ENCODE measurements around the gene SKI.

SKI gene

GRCh38 chr1:2353551-2354438 lies 125.7 kb downstream of the SKI start:
- H3K4me1 ChIP-seq (ENCODE audit: low read length) = no peaks in the 10 kb centered on the region
- no peak overlapping the region for H2AFZ ChIP-seq (ENCODE audit: low read length)
- H3F3A ChIP-seq (ENCODE audit: insufficient read depth, low read length) = no peaks in the 10 kb centered on the region
- H3K4me2 ChIP-seq (ENCODE audit: low read depth, low read length) = no peak overlapping the region
- no peaks in the 10 kb centered on the region for H3K36me3 ChIP-seq (replicated peaks; ENCODE audit: insufficient read depth, low read length)
- peaks cover 100% of the 10 kb centered on the region for H3K27me3 ChIP-seq (replicated peaks; ENCODE audit: insufficient read depth, low read length)
- H3K9me3 ChIP-seq (replicated peaks; ENCODE audit: insufficient read depth, low read length) = no peaks in the 10 kb centered on the region
- no peak overlapping the region for H3K9ac ChIP-seq (ENCODE audit: low read length)
- no peak for DNase-seq
- no peaks in the 10 kb centered on the region for H3K9me2 ChIP-seq (replicated peaks; ENCODE audit: insufficient read depth, low read length)
- H3K4me3 ChIP-seq (ENCODE audit: low read length) = no peak overlapping the region
- H3K27ac ChIP-seq (ENCODE audit: low read length) = no peak overlapping the region
- no peaks in the 10 kb centered on the region for H4K20me1 ChIP-seq (ENCODE audit: insufficient read depth, low read length)
- TF ChIP-seq CTCF (IDR thresholded peaks at IDR 0.05; ENCODE audit: low read length) (no peak), EZH2 (optimal IDR thresholded peaks at IDR 0.05; ENCODE audit: low read depth, low read length) (no peak), EZH2phosphoT487 (IDR thresholded peaks at IDR 0.05; ENCODE audit: low read length) (no peak)
- H3K79me2 ChIP-seq (ENCODE audit: low read length) = no peaks in the 10 kb centered on the region

GRCh38 chr1:2354511-2355372 lies 126.6 kb downstream of the SKI start:
- no peaks in the 10 kb centered on the region for H3F3A ChIP-seq (ENCODE audit: insufficient read depth, low read length)
- no peak overlapping the region for H2AFZ ChIP-seq (ENCODE audit: low read length)
- no peak overlapping the region for H3K27ac ChIP-seq (ENCODE audit: low read length)
- H3K79me2 ChIP-seq (ENCODE audit: low read length) = no peaks in the 10 kb centered on the region
- no peaks in the 10 kb centered on the region for H3K4me1 ChIP-seq (ENCODE audit: low read length)
- no peaks in the 10 kb centered on the region for H4K20me1 ChIP-seq (ENCODE audit: insufficient read depth, low read length)
- H3K9me2 ChIP-seq (replicated peaks; ENCODE audit: insufficient read depth, low read length) = no peaks in the 10 kb centered on the region
- TF ChIP-seq EZH2phosphoT487 (IDR thresholded peaks at IDR 0.05; ENCODE audit: low read length) (no peak), CTCF (IDR thresholded peaks at IDR 0.05; ENCODE audit: low read length) (no peak), EZH2 (optimal IDR thresholded peaks at IDR 0.05; ENCODE audit: low read depth, low read length) (no peak)
- no peak overlapping the region for H3K4me3 ChIP-seq (ENCODE audit: low read length)
- H3K27me3 ChIP-seq (replicated peaks; ENCODE audit: insufficient read depth, low read length) = peaks cover 100% of the 10 kb centered on the region
- H3K9me3 ChIP-seq (replicated peaks; ENCODE audit: insufficient read depth, low read length) = no peaks in the 10 kb centered on the region
- no peak overlapping the region for H3K9ac ChIP-seq (ENCODE audit: low read length)
- no peak overlapping the region for H3K4me2 ChIP-seq (ENCODE audit: low read depth, low read length)
- DNase-seq = no peak
- no peaks in the 10 kb centered on the region for H3K36me3 ChIP-seq (replicated peaks; ENCODE audit: insufficient read depth, low read length)

- H4K20me1 ChIP-seq (ENCODE audit: insufficient read depth, low read length) = no peaks in the 10 kb centered on the region
- DNase-seq = no peak
- H3K4me2 ChIP-seq (ENCODE audit: low read depth, low read length) = no peak overlapping the region
- no peak overlapping the region for H3K9ac ChIP-seq (ENCODE audit: low read length)
- H3K9me3 ChIP-seq (replicated peaks; ENCODE audit: insufficient read depth, low read length) = no peaks in the 10 kb centered on the region
- peaks cover 100% of the 10 kb centered on the region for H3K27me3 ChIP-seq (replicated peaks; ENCODE audit: insufficient read depth, low read length)
- H3K36me3 ChIP-seq (replicated peaks; ENCODE audit: insufficient read depth, low read length) = no peaks in the 10 kb centered on the region
- no peaks in the 10 kb centered on the region for H3K4me1 ChIP-seq (ENCODE audit: low read length)
- no peaks in the 10 kb centered on the region for H3K79me2 ChIP-seq (ENCODE audit: low read length)
- H2AFZ ChIP-seq (ENCODE audit: low read length) = no peak overlapping the region
- no peak overlapping the region for H3K4me3 ChIP-seq (ENCODE audit: low read length)
- no peak for TF ChIP-seq CTCF (IDR thresholded peaks at IDR 0.05; ENCODE audit: low read length)
- TF ChIP-seq EZH2phosphoT487 (IDR thresholded peaks at IDR 0.05; ENCODE audit: low read length) = no peak
- no peak for TF ChIP-seq EZH2 (optimal IDR thresholded peaks at IDR 0.05; ENCODE audit: low read depth, low read length)
- no peaks in the 10 kb centered on the region for H3K9me2 ChIP-seq (replicated peaks; ENCODE audit: insufficient read depth, low read length)
- H3K27ac ChIP-seq (ENCODE audit: low read length) = no peak overlapping the region
- no peaks in the 10 kb centered on the region for H3F3A ChIP-seq (ENCODE audit: insufficient read depth, low read length)
These were observed 127.5 kb downstream of the SKI start for GRCh38 chr1:2355373-2356261.

Data from MM.1S (cell line).